COR-L47 (cell line): ENCODE measurements around the gene ARID1B.

Experiments used
- DNase-seq: peaks from one replicate; lab custom pipeline; 2025; lab: John Stamatoyannopoulos, UW

Gene ARID1B

DNA sequence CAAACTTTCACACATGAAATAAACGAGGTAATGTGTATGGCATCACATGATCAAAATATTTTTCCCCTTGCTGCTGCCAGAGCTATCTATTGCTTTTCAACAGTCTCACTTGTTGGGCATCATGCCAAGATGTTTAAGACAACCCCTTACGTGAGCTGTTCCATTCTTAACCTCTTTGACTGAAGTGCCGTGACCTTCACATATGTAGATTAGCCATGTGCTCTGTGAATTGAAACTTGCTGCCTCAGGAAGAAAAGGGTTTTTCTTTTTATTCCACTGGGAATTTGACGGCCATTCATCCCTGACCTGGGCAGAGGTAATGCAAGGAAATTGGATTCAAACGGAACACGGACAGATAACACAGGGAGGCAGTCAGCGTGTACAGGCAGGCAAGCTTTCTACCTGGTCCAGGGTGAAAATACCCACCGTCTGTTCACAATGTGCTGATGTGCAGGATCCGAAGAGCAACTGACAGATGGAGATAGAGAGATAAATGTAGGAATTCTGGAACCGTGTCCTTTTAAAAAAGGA lies 14.2 kb downstream of the ARID1B start:
- DNase-seq, result no peak

DNA sequence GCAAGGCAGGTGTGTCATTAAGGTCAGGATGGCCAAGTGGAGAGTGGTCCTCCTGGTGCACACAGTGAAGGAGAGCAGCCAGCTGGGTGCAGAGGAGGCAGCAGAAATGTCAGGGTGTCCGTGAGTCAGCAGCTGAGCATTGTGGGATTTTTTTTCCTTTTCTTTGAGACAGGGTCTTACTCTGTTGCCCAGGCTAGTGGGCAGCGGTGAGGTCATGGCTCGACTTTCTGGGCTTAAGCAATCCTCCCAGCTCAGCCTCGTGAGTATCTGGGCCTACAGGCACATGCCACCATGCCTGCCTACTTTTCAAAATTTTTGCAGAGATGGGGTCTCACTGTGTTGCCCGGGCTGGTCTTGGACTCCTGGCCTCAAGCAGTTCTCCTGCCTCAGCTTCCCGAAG lies 16.0 kb downstream of the ARID1B start:
- DNase-seq, result no peak

DNA sequence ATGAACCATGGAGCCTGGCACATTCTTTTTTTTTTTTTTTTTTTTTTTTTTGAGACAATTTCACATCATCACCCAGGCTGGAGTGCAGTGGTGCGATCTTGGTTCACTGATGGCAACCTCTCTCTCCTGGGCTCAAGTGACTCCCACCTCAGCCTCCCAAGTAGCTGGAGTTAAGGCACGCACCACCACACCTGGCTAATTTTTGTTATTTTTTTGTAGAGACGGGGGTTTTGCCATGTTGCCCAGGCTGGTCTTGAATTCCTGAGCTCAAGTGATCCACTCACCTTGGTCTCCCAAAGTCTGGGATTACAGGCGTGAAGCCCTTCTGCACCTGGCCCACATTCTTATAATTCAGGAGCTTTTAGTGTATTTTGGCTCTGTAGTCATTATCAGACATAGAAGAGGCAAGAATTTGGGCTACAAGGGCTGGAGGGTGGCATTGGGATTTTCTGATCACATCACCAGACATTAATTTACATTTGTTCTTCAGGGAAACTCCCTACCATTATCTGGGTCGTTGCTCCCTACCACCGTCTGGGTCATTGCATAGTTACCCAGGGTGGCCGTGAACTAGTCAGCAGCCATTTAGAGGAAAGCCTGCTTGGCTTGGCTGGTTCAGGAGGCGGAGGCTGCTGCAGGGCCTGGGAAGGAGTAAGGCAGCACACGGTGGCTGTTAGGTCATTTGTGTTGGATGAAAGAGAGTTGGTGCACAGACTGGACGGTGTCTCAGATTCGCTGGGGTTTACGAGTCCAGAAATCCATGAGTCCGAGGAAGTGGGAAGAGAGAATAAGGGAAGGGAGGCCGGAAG lies 17.6 kb downstream of the ARID1B start:
- DNase-seq, result no peak

DNA sequence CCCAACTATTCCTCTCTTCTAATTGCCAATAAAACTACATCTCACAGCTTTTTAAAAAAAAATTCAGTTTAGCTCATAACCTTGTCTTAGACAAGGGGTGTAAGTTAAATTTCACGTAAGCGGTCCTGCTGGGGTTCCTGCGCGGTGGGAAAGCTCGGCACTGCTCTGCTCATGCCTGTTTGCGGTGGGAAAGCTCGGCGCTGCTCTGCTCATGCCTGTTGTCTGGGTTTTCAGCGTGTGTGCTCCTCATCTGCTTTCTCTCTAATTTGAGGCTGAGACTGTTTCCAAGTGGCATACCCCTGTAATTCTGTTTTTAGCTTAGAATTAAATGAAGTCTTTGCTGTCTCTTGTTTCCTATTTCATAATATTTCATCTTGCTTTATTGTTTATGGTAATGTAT lies 18.6 kb downstream of the ARID1B start:
- DNase-seq, result no peak

DNA sequence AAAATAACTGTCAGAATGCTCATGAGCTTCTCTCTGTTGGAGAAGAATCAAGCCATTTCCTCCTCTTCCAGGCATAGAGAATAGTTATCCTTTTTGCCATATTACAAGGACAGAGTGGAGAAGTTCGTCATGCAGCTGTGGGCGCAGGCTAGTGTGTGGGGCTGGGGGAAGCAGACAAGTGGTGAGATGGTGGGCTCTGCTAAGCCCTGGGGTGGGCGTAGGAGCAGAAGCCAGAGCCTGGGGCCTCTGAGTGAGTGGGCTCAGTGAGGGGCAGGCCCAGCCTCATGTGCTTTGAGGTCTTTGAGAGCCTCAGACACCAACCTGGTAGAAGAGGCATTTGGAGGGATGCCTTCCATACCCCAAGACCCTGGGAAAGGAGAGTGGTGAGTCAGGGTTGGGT lies 19.4 kb downstream of the ARID1B start:
- no peak for DNase-seq

DNA sequence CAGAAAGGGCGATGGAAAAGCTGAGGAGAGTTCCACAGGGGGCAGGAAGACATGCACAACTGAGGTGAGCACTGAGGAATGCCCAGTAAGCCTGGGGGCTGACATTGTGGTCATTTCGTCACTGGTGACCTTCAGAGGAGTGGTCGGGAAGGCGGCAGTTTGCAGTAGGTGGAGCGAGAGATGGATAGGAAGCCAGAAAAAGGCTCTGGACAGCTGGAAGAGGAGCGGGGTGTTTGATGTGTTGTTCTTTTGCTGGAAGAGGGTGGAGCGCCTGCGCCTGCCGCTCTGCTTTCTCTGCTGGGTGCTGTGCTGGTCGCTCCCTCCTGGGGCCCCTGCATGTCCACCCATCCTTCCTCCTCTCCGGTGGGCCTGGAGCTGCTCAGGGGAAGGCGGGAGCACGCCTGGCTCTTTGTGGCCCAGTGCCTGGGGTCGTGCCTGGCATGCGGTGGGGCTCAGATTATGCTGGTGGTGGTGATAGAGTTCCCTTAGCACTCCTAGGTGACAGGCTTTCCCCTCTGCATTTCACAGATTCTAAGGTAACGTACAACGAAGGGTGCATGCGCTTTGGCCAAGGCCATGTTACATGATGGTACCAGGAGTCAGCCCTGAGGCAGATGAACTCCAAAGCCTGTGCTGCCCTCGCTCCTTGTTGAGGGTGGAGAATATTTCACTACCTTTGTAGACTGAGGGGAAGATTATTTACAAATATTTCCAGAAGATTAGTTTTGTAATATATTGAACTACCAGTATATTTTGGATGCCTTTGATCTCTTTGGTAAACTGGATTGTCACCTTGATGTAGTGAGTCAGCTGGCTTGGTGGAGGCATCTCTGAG lies 20.9 kb downstream of the ARID1B start:
- no peak for DNase-seq

DNA sequence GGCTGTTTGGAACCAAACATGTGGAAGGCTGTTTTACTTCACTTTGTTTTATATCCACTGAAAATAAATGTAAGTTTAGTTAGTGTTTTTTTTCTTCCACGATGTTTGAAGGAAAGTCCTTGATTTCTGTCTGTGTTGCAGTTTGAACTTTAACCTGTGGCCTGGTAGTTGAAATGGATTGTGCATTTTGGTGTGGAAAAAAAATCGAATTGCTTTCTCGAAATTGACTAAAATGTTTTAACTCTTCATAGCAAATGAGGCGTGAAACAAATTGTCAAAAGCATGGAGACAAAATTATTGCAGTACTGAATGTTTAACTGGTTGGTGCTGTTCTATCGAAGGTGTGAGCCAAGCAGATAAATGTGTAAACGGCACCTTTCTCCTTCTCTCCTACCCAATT lies 24.5 kb downstream of the ARID1B start:
- no peak for DNase-seq

DNA sequence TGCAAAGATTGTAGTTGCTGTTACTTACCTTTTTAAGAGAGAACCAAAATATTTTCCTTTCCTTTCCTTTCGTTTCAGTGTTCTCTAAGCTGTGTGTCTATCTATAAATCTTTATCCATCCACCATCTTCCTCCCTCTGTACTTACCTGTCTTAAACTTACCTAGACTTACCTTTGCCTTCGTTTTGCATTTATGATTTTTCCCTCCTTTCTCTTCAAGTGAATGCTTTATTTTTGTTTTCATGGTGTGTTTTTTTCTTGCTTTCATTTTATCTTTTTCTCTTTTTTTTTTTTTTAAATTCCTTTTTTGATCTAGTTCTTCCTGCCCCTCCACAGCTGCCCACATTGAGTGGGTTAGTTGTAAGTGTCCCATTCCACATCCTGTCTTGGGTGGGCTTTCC lies 26.2 kb downstream of the ARID1B start:
- DNase-seq, result no peak

DNA sequence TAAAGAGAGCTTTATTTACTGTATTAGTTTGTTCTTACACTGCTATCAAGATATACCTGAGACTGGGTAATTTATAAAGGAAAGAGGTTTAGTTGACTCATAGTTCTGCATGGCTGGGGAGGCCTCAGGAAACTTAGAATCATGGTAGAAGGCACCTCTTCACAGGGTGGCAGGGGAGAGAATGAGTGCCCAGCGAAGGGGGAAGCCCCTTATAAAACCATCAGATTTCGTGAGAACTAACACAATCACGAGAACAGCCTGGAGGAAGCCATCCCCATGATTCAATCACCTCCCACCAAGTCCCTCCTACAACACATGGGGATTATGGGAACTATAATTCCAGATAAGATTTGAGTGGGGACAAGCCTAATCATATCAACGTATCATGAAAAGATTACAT lies 27.2 kb downstream of the ARID1B start:
- no peak for DNase-seq

DNA sequence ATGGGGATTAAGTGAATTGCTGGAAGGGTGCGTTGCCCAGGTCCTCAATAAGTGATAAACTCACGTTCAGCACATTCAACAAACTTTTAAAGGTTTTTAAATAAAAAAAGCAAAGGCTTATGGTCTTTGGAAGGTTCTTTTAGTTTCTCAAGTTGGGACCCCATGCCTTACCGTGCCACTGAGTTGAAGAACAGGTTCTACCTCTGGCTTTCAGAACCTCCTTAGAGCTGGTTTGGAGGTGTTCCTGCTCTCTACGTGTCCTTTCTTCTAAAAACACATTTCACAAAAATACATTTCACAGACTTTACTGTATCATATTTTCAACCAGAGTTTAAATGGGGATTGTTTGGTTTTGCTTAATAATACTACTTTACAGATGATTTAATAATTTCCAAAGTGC lies 29.0 kb downstream of the ARID1B start:
- no peak for DNase-seq

DNA sequence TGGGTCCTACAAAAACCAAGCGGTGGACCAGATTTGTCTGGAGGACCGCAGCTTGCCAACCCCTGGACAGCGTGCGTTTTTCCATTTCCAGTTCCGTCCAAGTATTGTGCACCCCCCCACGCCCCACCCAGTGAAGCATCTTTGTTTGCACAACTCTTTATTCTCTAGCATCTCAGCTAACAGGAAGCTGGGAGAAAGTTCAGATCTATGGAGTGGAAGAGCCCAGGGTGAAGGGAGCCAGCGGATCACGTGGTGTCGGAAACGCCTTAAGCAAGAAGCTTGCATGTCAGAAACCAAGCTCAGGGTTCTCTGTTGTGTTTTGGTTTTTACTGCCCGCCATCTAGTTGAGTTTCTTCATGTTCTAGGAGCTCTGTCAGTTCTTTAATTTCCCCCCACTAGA lies 29.9 kb downstream of the ARID1B start:
- DNase-seq, result no peak

DNA sequence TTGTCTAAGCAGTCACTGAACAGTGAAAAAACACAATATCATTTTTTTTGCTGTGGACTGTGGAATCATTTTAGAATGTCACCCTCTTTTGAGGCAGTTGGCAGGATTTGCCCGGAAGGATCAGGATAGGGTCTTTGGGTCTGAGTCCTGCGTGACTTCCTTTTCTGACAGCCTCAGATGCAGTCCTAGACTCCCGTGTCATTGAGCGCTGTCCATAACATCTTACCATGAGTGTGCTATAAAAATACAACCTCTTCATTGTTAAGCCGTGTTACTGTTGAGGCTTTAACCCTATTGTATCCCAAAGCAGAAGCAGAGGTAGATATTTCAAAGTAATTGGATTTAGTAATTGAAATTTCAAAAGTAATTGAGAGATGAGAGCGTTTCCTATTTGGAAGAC lies 30.6 kb downstream of the ARID1B start:
- DNase-seq, result no peak

DNA sequence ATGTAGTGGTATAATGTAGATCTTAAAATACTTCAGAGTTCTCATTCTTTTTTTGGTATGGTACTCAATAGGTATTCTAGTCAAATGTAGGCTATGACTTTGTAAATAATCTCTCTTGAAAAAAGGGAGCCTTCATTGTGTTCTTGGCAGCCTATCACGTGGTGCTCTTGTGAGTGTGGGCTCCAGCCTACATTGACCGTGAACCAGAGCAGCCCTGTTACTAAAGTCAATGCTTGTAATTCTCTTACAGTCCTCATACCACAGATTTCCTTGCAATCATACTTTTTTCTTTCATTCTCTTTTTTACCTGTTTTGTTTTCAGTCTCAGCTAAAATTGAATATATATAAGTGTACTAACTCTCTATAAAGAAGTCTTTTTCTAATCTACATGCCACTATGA lies 31.1 kb downstream of the ARID1B start:
- DNase-seq, result no peak

DNA sequence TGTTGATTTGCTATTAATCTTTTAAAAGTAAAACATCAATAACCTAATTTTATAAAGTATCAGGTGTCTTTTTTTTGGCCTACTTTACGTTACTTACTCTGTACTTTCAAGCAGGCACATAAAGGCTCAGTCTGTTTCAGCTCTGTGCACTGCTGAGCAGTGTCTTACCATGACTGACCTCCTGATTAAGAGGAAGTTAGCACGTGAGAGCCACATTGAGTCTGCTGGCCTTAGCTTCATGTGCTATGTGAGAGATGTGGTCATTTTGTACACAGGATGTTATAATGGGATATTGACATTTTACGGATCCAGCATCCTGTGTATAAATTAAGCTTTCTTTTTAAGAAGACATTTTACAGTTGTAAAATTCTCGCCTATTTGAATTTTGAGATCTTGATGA lies 31.9 kb downstream of the ARID1B start:
- DNase-seq, result no peak

DNA sequence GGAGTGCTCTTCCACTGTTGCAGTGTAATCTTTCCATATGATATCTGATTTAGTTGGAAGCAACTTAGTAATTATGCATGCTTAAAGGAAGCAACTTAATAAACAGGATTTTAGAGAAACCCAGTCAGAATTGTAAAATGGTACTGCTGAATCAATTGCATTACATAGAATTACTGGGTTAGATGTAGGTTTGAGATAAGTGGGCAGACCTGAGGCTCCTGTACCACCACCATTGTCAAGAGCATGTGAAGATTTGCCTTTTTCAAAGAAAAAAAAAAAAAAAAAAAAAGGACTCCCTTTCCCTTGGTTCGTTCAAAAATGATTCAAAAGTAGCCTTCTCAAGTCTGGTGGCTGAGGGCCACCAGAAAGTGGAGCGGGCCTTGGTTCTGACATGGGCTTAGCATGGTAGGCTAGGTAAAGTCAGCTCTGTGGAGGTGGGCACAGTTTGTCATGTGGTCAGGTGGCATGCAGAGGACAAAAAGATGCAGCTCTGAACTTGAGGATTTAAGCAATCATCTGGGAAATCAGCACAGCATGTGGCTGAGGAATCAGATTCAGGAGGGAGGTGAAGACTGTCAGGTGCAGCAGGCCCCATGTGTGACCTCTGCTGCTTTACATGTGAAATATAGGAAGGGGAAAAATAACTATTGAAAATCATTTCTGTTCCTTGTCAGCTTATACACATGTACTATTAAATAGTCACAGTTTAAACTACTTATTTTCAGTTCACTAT lies 32.4 kb downstream of the ARID1B start:
- no peak for DNase-seq

DNA sequence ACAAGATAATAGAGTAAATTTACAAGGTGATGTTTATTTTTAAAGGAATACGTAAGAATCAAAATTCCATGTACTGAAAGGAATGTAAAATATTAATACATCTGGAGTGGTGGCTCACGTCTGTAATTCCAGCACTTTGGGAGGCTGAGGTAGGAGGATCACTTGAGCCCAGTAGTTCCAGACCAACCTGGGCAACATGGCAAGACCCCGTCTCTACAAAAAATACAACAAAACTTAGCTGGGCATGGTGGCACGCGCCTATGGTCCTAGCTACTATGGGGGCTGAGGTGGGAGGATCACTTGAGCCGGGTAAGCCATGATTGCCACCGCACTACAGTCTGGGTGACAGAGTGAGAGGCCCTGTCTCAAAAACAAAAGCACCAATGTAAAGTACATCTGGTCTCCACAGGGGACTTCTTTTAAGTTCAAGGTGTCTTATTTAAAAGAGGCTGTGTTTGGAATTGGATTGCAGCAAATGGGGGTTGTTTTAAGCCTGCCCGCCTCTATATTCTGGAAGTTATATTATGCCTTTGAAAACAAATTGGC lies 36.9 kb downstream of the ARID1B start:
- DNase-seq, result no peak

DNA sequence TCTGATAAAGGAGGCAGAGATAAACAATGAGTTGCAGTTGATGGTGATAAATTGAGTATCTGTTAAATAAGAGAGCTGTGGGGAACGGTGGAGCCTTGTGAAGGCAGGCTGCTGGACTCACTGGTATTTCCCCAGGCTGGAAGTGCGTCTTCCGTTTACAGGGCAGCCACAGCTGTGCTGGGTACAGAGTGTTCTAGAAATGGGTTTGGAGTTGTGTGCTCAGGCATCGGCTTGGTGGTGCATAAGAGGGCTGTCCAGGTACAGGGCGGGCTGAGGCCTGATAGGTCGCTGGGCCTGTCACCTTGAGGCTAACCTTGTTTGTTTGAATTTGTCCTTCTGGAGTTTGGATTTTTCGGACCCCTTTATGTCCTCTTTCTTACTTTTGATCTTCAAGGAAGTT lies 39.3 kb downstream of the ARID1B start:
- DNase-seq, result no peak

DNA sequence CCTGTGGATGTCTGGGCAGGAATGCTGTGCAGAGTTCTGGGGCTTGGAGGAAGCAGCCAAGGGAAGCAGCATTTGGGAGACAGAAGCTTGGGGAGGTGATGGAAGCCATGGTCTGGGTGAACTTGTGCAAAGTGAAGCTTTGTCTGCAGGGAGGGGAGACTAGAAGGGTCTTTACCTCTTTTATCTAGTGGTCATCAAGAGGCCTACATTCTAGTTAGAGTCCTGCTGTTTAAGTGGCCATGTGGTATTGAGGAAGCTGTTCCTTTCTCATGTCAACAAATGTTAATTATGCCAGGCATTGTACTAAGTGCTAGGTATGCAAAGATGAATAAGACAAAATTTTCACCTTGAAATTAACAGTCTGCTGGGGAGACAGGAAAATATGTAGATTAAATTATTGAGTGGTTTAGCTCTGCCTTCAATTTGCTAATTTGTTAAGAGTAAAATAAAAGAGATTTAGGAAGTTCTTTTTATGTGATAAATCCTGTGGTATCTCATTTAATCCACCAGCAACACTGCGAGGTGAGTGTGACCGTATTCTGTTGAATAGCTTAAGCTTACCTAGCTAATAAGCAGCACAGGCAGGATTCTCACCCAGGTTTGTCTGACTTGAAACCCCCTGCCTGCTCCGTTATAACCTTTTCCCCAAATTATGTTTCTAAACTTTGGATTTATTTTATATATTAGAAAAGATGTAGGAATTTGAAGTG lies 43.1 kb downstream of the ARID1B start:
- no peak for DNase-seq

DNA sequence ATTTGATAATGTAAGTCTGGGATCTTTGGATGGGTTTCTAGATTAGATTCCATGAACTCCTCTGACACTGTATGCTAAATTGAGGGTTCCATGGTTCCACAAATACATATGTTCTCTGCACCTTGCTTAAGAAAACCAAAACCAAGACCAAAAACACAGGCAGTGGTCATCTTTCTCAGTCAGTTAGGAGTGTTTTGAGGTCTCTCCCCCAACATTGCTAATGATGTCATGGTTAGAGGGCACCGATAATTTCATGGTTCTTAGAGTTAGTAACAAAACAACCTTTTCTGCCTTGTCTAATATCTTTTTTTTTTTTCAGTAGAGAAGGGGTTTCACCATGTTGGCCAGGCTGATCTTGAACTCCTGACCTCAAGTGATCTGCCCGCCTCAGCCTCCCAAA lies 44.5 kb downstream of the ARID1B start:
- no peak for DNase-seq

DNA sequence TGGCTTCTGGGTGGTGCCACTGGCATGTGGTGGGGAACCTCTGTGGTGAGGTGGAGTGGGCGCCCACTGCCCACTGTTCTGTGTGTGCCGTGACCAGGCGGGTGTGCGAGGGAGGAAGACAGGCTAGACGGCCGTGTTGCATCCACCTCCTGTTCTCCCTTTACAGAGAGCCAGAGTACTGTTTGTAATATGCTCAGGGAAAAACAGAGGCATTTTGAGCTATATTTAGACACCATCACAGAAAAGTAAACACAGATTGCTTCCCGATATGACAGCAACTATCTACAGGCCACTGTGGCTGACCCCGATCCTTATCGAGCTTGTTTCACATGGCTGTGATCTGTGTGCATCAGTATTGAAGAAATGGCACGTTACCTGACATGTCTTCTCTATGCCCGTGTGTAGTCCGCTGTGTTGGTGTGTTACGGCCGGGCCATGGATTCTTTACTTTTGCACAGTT lies 45.6 kb downstream of the ARID1B start:
- no peak for DNase-seq

DNA sequence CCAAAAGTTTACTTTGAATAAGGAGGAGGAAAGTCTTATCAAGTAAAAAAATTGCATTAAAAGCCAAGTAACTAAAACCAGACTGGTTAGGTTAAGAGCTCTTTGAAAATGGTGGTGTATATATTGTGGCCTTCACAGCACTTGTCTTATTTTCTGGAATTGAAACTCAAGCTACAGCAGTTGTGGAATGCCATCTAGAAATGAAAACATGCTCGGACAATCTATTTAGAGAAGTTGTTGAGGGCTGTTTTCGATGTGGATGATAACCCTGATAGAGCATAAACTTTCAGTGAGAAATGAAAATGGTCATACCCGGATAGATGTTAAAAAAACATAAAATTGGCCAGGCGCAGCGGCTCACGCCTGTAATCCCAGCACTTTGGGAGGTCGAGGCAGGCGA lies 47.0 kb downstream of the ARID1B start:
- no peak for DNase-seq

DNA sequence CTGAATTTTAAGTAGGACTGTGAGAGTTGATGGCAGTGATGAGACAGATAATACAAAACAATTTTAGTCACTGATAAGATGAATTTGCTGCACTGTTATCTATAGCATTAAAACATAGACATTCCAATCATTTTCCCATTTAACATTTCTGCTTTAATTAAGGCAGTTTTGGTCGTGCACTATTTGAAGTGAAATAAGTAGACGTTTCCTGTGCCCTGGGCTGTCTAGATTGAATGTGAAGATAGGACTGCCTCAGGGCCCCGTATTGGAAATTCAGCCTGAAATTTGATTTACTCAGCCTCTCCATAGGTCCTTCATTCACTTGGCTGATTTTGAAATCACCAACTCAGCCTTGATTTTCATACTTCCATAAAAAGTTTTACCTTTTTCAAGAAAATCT lies 48.3 kb downstream of the ARID1B start:
- DNase-seq, result no peak
